Psoas muscle (tissue), 8 donors: ENCODE data around the gene PLAC8L1. TPM values are rescaled to one million over a fixed set of nuclear protein-coding genes. Genes with fewer than 3 reads are reported as not detected.
"Not testable (repeated sequence)": the region's sequence is repeated elsewhere in the genome, so short reads cannot be mapped to it uniquely, and the experiment has no call there.

Source experiments
- ATAC-seq, 4 donors: fragments of 200-7000 bp; cut with Tn5 transposase; one replicate each; pipeline ENCODE4 v1.9.1; 2020; ENCODE audit warnings: moderate library complexity in 3 of 4, mild to moderate bottlenecking in 2 of 4
- DNase-seq, 2 donors: peaks; one replicate each; pipeline ENCODE4 v3.0.0-alpha.2; 2020
- H3K27ac ChIP-seq: fragments of 200-600 bp; one replicate; pipeline ENCODE4 v1.8.0; 2022
- H3K27me3 ChIP-seq, 3 donors: fragments of 200-600 bp in 1 of 3; one replicate each; pipeline versions ENCODE4 v1.6.1 to v1.8.0; 2013 to 2022; ENCODE audit warnings: low read length in 2 of 3, mild to moderate bottlenecking in 2 of 3, moderate library complexity in 1 of 3; ENCODE audit not compliant: insufficient read depth in 3 of 3
- H3K36me3 ChIP-seq, 2 donors: fragments of 200-600 bp in 1 of 2; one replicate each; pipeline versions ENCODE4 v1.6.1 to v1.8.0; 2013 to 2022; ENCODE audit warnings: low read depth in 1 of 2, mild to moderate bottlenecking in 1 of 2, moderate library complexity in 1 of 2; ENCODE audit not compliant: insufficient read depth in 1 of 2
- H3K4me1 ChIP-seq: fragments of 200-600 bp; one replicate; pipeline ENCODE4 v1.8.0; 2022
- H3K4me3 ChIP-seq: fragments of 200-600 bp; one replicate; pipeline ENCODE4 v1.8.0; 2022; ENCODE audit warnings: mild to moderate bottlenecking
- H3K9me3 ChIP-seq: fragments of 200-600 bp; one replicate; pipeline ENCODE4 v1.8.0; 2022
- CTCF ChIP-seq: fragments of 200-600 bp; IDR thresholded peaks from one replicate; pipeline ENCODE4 v1.8.0; 2022; ENCODE audit warnings: antibody characterized with exemption
- WGBS, 3 donors: extraction: QIAGEN DNeasy Blood & Tissue Kit; methylation state at CpG; one replicate each; pipeline versions ENCODE4 v1.1.6 to v1.1.7; 2013; 5-methylcytosine and 5-hydroxymethylcytosine counted together
- intact Hi-C, 2 donors: fragments of 100-400 bp; cut with DNase I; formaldehyde crosslinking; loops; one replicate each; pipeline versions ENCODE4 v1.11.0 to v1.14.2; 2022
- polyA plus RNA-seq, 3 donors: library from polyadenylated mRNA; stranded (reverse); fragments of 200-250 nt; gene quantifications; one replicate each; pipeline ENCODE4 v1.2.3, GENCODE V29; 2013
- total RNA-seq, 4 donors: library from RNA; stranded (reverse); fragmentation: NEBNext Ultra II Directional in 2 of 4; extraction: Animal tissue kit (Norgen Biotek cat#: 25700) in 2 of 4; gene quantifications; one replicate each; pipeline versions ENCODE4 v1.2.1 to v1.2.4, GENCODE V29; 2021 to 2023
- donor health status: healthy with polysubstance abuse.
- donor health status: DM: no; HTN: no; CAD: no; lungs with moderate emphysema.
- donor health status: Bipolar disorder and iron deficiency.
- donor health status: healthy.
- donor health status: DM: yes; HTN: yes; CAD: no.
- donor health status: DM: no; HTN: no; CAD: no.
- donor health status: DM: no; HTN: no; CAD: no.
- donor health status: DM: yes; HTN: yes; CAD: no.

PLAC8L1 gene
- total and polyA plus RNA-seq, 7 donors: 0.16 to 0.64 (median 0.51) TPM; not detected in 3

- 79 to 94% (median 93%) methylated on average over 5 of the region's 5 CpGs for WGBS, 3 donors
- DNase-seq (no peak), ATAC-seq (no peak)
- Histone ChIP-seq H3K27me3 (no peaks in the 10 kb centered on the region), H3K27ac (no peak overlapping the region), H3K4me3 (no peak overlapping the region), H3K9me3 (no peaks in the 10 kb centered on the region), H3K36me3 (peaks cover 0 to 56% of the 10 kb centered on the region in 2 donors), H3K4me1 (no peaks in the 10 kb centered on the region)
- intact Hi-C loops: no loop called here
- TF ChIP-seq CTCF: no peak
Observed at GRCh38 chr5:146112476-146112875, 7.1 kb upstream of the PLAC8L1 start.

GRCh38 chr5:146111409-146111808 lies 6.0 kb upstream of the PLAC8L1 start:
- Histone ChIP-seq H3K9me3 (no peaks in the 10 kb centered on the region), H3K36me3 (peaks cover 0 to 47% of the 10 kb centered on the region in 2 donors), H3K4me1 (no peaks in the 10 kb centered on the region), H3K27ac (no peak overlapping the region), H3K4me3 (no peak overlapping the region), H3K27me3 (no peaks in the 10 kb centered on the region)
- no peak for DNase-seq
- intact Hi-C loops: no loop called here
- 67 to 82% (median 81%) methylated on average over 1 of the region's 1 CpG for WGBS, 3 donors
- ATAC-seq: no peak
- TF ChIP-seq CTCF: no peak

- DNase-seq: no peak
- no peak for TF ChIP-seq CTCF
- H3K36me3 ChIP-seq: peaks cover 0 to 30% of the 10 kb centered on the region in 2 donors
- H3K27ac ChIP-seq: no peak overlapping the region
- intact Hi-C loops: no loop called here
- H3K9me3 ChIP-seq: no peaks in the 10 kb centered on the region
- no peak for ATAC-seq
- no peak overlapping the region for H3K4me3 ChIP-seq
- 60 to 79% (median 76%) methylated on average over 1 of the region's 1 CpG for WGBS, 3 donors
- no peaks in the 10 kb centered on the region for H3K4me1 ChIP-seq
- no peaks in the 10 kb centered on the region for H3K27me3 ChIP-seq
Observed at GRCh38 chr5:146109379-146109778, 4.0 kb upstream of the PLAC8L1 start.

GRCh38 chr5:146108870-146109269 lies 3.5 kb upstream of the PLAC8L1 start:
- H3K36me3 ChIP-seq: peaks cover 0 to 25% of the 10 kb centered on the region in 2 donors
- H3K27ac ChIP-seq, DNase-seq, H3K4me1 ChIP-seq, intact Hi-C loops, ATAC-seq, H3K9me3 ChIP-seq, H3K4me3 ChIP-seq, H3K27me3 ChIP-seq: not testable (repeated sequence)
- WGBS, 3 donors: 93 to 95% (median 95%) methylated on average over 2 of the region's 2 CpGs

GRCh38 chr5:146107901-146108300 lies 2.5 kb upstream of the PLAC8L1 start:
- intact Hi-C loops: no loop called here
- TF ChIP-seq CTCF: no peak
- no peaks in the 10 kb centered on the region for H3K9me3 ChIP-seq
- no peaks in the 10 kb centered on the region for H3K4me1 ChIP-seq
- H3K27ac ChIP-seq: no peak overlapping the region
- H3K4me3 ChIP-seq: no peak overlapping the region
- H3K36me3 ChIP-seq: peaks cover 0 to 15% of the 10 kb centered on the region in 2 donors
- no peak for ATAC-seq
- no peaks in the 10 kb centered on the region for H3K27me3 ChIP-seq
- no peak for DNase-seq
- 39 to 61% (median 52%) methylated on average over 1 of the region's 1 CpG for WGBS, 3 donors
